MCF 10A (cell line): Measurements from ENCODE around the gene CCDC184. TPM values are rescaled to one million over a fixed set of nuclear protein-coding genes. Genes with fewer than 3 reads are reported as not detected.
A peak's percentile ranks its signal among the peaks of the same experiment; 100 is the strongest.

Source experiments
- BruUV-seq: library from RNA; stranded (reverse); fragments of 400-500 nt; replicated peaks from 2 replicates; lab custom pipeline; 2021; lab: Mats Ljungman, UMichigan
- CTCF ChIA-PET: fragments of 300-600 bp; sonication (Branson Sonifier 250); formaldehyde crosslinking; extraction: SDS; loops from one replicate; lab custom pipeline; 2021; ENCODE audit warnings: antibody characterized with exemption, inconsistent platforms; lab: Yijun Ruan, JAX
- POLR2A ChIA-PET: fragments of 300-600, 350-650 bp; sonication (Branson Sonifier 250); formaldehyde crosslinking; extraction: SDS; loops from one replicate; lab custom pipeline; 2020; ENCODE audit warnings: antibody characterized with exemption, inconsistent platforms; lab: Yijun Ruan, JAX
- DNase-seq: peaks from one replicate; pipeline ENCODE4 v3.0.0-alpha.2; 2018; ENCODE audit not compliant: unreplicated experiment
- H3K27ac Mint-ChIP-seq: one replicate; pipeline ENCODE4 v1.8.0; 2022; ENCODE audit warnings: mild to moderate bottlenecking, low read depth, mixed read lengths; ENCODE audit not compliant: unreplicated experiment
- H3K27me3 Mint-ChIP-seq: one replicate; pipeline ENCODE4 v1.8.0; 2022; ENCODE audit warnings: mixed read lengths; ENCODE audit not compliant: insufficient read depth, unreplicated experiment
- H3K36me3 Mint-ChIP-seq: one replicate; pipeline ENCODE4 v1.8.0; 2022; ENCODE audit warnings: mild to moderate bottlenecking, moderate library complexity, mixed read lengths; ENCODE audit not compliant: insufficient read depth, unreplicated experiment
- H3K4me1 Mint-ChIP-seq: one replicate; pipeline ENCODE4 v1.8.0; 2022; ENCODE audit warnings: mixed read lengths; ENCODE audit not compliant: insufficient read depth, unreplicated experiment
- H3K4me3 Mint-ChIP-seq: one replicate; pipeline ENCODE4 v1.8.0; 2022; ENCODE audit warnings: mild to moderate bottlenecking, moderate library complexity, mixed read lengths; ENCODE audit not compliant: unreplicated experiment
- H3K9me3 Mint-ChIP-seq: one replicate; pipeline ENCODE4 v1.8.0; 2022; ENCODE audit warnings: mixed read lengths; ENCODE audit not compliant: unreplicated experiment
- CTCF ChIP-seq: fragments of 200-600 bp; IDR thresholded peaks from one replicate; pipeline ENCODE4 v1.8.0; 2022; ENCODE audit warnings: antibody characterized with exemption, mild to moderate bottlenecking; ENCODE audit not compliant: unreplicated experiment
- intact Hi-C: fragments of 100-400 bp; cut with micrococcal nuclease; formaldehyde crosslinking; loops from 2 replicates; pipeline ENCODE4 v1.14.1; 2022
- total RNA-seq: library from RNA; stranded (reverse); gene quantifications from 2 replicates; pipeline ENCODE4 v1.2.3, GENCODE V29; 2022

Gene CCDC184
- total RNA-seq, 1 experiment from 2014 or later, result not detected

- ChIA-PET CTCF (interaction anchor here (1.3 to 2.2 kb wide), 2 partner anchors 8 to 32 kb away, joined by 4 to 9 read pairs; no protein-coding TSS in a partner anchor), POLR2A (interaction anchor here (0.5 to 1.9 kb wide), 6 partner anchors 10 to 51 kb away, joined by 3 to 14 read pairs (median 4); partner anchors contain the start of genes PFKM and SENP1)
- H3K27ac Mint-ChIP-seq, result peak overlapping the region; percentile 91
- DNase-seq, result peak; percentile 7
- peak overlapping the region; percentile 90 for H3K4me3 Mint-ChIP-seq
- no peaks in the 10 kb centered on the region for H3K27me3 Mint-ChIP-seq
- H3K9me3 Mint-ChIP-seq, result no peaks in the 10 kb centered on the region
- H3K4me1 Mint-ChIP-seq, result peaks cover 4% of the 10 kb centered on the region
- TF ChIP-seq CTCF, result no peak
- peaks cover 23% of the 10 kb centered on the region for H3K36me3 Mint-ChIP-seq
- BruUV-seq, result no TSS peak
- intact Hi-C loops, result loop anchor here (2.0 to 5.0 kb wide), 2 partner anchors 50 to 154 kb away; partner anchors contain the start of genes COL2A1 and SENP1
These were observed 26.8 kb upstream of the CCDC184 start for GRCh38 chr12:48156652-48157017.

DNA sequence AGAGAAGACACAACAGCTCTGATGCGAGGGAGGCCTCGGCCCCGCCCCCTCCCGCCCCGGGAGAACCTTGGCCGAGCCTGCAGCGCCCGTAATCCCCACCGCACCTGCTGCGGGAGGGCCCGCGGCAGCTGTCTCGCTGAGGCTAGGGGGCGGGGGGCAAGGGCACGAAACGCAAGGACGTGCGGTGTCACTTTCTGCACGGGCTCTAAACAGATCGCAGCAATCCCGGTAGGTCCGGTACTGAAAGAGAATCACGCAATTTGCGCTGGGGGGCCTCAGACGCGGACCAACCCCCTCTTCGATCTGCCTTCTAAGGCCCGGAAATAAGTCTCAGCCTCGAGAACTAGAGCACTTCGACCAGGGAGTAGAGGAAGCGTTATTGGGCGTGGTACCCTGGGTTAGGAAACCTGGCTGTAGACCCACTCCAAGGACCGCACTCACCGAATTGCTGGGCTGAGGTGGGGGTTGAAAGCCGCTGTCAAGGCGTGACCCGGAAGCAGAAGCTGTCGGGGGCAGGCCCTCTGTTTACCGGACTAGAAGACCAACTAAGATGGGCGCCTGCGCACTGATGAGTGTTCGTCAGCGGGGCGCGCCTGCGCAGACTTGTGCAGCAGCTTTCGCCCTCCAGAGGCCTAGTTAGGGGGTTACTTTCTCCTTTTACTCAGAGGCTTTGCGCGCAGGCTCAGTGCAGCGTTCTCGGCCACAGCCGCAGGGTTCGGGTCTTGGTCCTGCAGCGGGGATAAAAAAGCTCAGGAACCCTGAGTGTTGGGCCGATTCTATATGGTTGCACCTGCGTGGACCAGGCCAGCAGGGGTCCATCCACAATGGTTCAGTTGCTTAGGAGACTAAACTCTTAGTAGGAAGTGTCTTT lies 26.2 kb upstream of the CCDC184 start, which contains the start of gene ASB8:
TSS of gene ASB8 (minus strand) at position 498 of the 871 bp plus-strand sequence. CDS start 4,019 bp downstream, outside the sequence.
- DNase-seq, result peak; percentile 97
- H3K27ac Mint-ChIP-seq, result peak within 1 kb of the TSS; percentile 91
- intact Hi-C loops, result loop anchor here (2.0 to 5.0 kb wide), 2 partner anchors 50 to 155 kb away; partner anchors contain the start of genes COL2A1 and SENP1
- H3K27me3 Mint-ChIP-seq, result no peaks in the 10 kb centered on the region
- H3K4me3 Mint-ChIP-seq, result peak within 1 kb of the TSS; percentile 90
- peak; percentile 8 for TF ChIP-seq CTCF
- POLR2A ChIA-PET, result interaction anchor here (0.5 to 1.9 kb wide), 8 partner anchors 9 to 953 kb away, joined by 3 to 14 read pairs (median 4); partner anchors contain the start of genes PFKM and SENP1
- CTCF ChIA-PET, result interaction anchor here (0.6 to 2.2 kb wide), 7 partner anchors 7 to 221 kb away, joined by 3 to 9 read pairs (median 3); no protein-coding TSS in a partner anchor
- H3K36me3 Mint-ChIP-seq, result peaks cover 17% of the 10 kb centered on the region
- BruUV-seq, result TSS peak; percentile 42
- H3K9me3 Mint-ChIP-seq, result no peaks in the 10 kb centered on the region
- peaks cover 4% of the 10 kb centered on the region for H3K4me1 Mint-ChIP-seq

GRCh38 chr12:48157889-48158370 lies 25.5 kb upstream of the CCDC184 start:
- H3K4me3 Mint-ChIP-seq, result peak overlapping the region; percentile 90
- H3K27ac Mint-ChIP-seq, result peak overlapping the region; percentile 91
- no TSS peak for BruUV-seq
- TF ChIP-seq CTCF, result no peak
- intact Hi-C loops, result loop anchor here (2.0 to 5.0 kb wide), 2 partner anchors 51 to 156 kb away; partner anchors contain the start of genes COL2A1 and SENP1
- peaks cover 4% of the 10 kb centered on the region for H3K4me1 Mint-ChIP-seq
- peaks cover 10% of the 10 kb centered on the region for H3K36me3 Mint-ChIP-seq
- no peaks in the 10 kb centered on the region for H3K27me3 Mint-ChIP-seq
- POLR2A ChIA-PET, result interaction anchor here (0.7 to 1.9 kb wide), 4 partner anchors 10 to 952 kb away, joined by 3 to 14 read pairs (median 7); partner anchors contain the start of genes PFKM and SENP1
- CTCF ChIA-PET, result interaction anchor here (0.5 to 2.2 kb wide), 7 partner anchors 7 to 222 kb away, joined by 3 to 9 read pairs (median 3); no protein-coding TSS in a partner anchor
- H3K9me3 Mint-ChIP-seq, result no peaks in the 10 kb centered on the region
- no peak for DNase-seq
